NCI-H748 (cell line): ENCODE data around the gene AIG1.
"Not testable (repeated sequence)": the region's sequence is repeated elsewhere in the genome, so short reads cannot be mapped to it uniquely, and the experiment has no call there.

Experiments used
- DNase-seq: peaks from one replicate; lab custom pipeline; 2025; ENCODE audit not compliant: unreplicated experiment; lab: John Stamatoyannopoulos, UW

The AIG1 gene

DNA sequence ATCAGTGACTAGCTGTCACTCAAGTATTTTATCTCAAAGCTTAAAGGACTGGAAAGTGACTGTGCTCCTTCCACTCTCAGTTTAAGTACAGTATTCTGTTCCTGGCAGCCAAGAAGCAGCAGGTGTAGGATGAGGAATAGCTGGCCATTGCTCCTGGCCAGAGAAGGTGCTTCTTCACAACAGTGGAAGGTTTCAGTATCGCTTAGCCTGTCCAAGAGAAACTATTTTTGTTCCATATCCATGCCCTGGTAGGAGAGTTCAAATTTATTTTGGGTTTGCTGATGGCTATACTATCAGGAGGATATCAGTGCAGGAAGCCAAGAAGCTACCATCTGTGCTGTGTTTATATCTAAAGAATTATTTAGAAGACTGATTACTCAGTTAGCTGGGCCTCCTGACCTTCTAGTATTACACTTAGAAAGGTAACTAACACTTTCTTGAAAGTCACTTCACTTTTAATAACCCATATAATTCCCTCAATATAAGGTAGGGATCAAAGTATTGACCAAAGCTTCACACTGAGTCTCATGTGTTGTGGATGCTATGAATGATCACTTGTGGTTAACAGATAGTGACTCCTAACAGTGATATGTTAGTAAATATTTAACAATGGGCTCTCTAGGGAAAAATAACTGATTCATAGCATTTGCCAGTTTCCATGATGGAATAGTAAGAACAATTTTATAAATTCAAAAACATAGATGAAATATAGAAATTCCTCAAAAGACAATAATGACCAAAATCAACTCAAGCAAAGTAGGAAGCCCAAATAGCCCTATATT is 99.9 kb downstream of the AIG1 start:
- DNase-seq, result no peak

DNA sequence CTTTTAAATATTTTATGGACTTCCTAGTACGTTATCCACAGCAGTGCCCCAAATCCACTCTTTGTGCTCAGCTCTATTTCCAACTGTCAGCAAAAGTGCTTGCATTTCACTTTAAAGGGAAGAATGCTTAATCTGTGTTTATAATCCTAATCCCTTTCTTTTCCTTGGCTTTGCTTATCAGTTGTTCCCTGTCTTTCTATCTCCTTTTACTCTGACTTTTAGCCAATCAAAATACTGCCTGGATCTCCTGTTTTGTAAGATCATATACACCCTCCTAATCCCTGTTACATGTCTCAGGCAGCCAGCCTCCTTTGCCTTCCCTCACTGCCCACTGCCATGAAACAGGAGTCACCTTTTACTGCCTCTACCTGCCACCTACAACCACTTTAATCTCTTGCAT is 102.9 kb downstream of the AIG1 start:
- no peak for DNase-seq

DNA sequence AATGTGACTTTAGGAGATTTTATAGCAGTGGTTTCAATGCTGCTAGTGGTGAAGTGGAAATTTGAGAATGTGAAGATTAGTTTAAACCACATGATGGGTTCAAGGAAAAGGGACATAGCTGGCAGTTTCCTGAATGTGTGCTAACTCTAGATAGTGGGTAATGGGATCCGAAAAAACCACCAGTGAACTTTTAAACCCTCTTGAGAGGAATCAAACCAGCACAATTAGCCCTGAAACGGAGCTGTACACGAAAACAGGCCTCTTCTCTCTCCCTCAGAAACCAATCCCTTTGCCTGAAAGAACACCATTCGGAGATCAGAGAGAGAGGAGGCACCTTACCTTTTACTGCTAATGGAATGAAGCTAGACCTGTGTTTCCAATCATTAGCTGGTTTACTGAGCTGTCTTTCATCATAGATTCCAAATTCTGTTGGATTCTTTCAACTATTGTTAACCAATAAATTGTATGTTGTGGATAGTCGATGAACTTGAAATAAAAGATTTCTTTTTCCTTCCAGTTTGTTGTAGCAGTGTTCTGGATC is 103.9 kb downstream of the AIG1 start:
- DNase-seq, result no peak

DNA sequence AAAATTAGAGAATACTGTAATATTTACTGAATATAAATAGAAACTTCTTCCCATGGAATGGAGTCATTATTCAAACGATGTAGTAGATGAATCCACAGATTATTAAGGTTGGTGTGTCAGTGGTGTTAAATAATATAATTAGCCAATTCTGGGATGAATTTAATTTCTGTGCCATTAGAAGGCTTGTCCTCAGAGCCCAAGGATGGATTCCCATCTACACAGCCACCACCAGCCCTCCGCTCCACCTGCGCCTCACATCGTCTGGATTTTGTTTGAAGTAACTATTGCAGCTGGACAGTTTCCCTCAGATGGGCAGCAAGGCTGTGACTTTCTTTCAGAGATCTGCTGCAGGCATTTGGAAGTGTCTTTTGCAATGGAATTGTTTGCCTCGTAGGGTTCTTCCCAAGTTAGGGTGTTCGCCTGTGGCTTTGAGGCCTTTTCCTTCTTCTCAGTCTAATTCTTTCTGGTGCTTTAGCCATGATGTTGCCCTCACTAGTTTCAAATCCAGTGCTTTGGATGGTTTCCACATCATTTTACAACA is 104.7 kb downstream of the AIG1 start:
- no peak for DNase-seq

DNA sequence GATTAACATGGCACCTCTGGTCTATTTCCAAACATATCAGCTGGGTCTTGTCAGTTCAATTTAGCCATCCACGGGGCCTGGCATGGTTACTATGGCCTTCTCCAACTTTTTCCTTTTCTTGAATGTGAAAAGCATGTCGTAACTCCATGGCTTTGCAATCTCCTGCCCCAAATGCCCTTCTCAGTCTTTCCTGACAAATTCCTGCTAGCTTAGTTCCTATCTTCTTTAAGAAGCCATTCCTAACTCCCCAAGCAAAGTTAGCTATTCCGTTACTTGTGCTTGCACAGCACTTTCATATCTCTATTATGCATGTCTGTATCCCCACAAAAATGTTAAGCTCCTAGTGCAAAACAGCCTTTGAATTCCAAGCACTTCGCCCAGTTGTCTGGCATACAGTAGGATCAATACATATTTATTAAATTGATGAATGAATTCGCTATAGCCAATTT is 105.6 kb downstream of the AIG1 start:
- no peak for DNase-seq

DNA sequence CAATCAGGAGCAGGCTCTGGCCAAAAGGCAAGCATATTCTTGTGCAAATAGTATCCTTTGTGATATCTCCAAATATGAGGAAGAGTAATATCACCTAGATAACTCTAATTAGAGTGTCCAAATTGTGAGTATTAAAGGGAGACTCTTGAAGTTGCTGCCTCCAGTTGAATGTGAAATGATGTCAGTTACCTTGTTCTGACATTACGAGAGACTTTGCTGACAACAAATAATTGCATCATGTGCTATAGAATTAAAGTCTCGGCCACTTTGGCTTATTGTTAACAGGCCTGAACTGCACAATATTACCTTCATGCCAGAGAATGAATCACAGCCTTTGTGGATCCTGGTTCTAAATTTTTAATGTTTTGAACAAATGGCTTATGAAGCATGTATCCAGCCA is 106.5 kb downstream of the AIG1 start:
- no peak for DNase-seq

DNA sequence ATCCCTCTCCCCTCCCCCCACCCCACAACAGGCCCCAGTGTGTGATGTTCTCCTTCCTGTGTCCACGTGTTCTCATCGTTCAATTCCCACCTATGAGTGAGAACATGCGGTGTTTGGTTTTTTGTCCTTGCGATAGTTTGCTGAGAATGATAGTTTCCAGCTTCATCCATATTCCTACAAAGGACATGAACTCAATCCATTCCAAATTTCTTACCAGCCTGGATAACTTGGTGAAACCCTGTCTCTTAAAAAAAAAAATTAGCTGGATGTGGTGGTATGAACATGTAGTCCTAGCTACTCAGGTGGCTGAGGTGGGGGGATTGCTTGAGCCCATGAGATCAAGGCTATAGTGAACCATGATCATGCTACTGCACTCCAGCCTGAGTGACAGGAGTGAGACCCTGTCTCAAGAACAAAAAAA is 107.7 kb downstream of the AIG1 start:
- DNase-seq, result not testable (repeated sequence)

DNA sequence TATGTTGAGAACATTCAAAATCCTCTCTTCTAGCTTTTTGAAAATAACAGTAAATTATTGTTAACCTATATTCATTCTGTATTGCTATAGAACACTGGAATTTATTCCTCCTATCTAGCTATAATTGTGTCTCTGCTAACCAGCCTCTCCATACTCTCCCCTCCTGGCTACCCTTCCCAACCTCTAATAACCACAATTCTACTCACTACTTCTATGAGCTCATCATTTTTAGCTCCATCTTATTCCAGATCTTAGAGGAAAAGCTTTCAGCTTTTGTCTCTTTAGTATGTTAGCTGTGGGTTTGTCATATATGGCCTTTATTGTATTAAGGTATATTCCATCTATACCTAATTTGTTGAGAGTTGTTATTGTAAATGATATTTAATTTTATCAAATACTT is 108.8 kb downstream of the AIG1 start:
- DNase-seq, result no peak

DNA sequence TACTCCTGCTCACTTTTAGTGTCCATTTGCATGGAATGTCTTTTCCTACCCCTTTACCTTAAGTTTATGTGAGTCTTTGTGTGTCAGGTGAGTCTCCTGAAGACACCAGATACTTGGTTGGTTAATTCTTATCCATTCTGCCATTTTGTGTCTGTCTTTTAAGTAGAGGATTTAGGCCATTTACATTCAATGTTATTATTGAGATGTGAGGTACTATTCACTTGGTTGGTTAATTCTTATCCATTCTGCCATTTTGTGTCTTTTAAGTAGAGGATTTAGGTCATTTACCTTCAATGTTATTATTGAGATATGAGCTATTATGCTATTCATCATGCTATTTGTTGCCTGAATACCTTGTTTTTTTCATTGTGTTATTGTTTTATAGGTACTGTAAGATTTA is 113.8 kb downstream of the AIG1 start:
- no peak for DNase-seq

DNA sequence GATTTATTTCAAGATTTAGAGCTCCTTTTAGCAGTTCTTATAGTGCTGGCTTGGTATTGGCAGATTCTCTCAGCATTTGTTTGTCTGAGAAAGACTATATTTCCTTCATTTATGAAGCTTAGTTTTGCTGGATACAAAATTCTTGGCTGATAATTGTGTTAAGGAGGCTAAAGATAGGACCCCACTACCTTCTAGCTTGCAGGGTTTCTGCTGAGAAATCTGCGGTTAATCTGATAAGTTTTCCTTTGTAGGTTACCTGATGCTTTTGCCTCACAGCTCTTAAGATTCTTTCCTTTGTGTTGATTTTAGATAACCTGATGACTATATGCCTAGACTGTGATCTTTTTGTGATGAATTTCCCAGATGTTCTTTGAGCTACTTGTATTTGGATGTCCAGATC is 114.3 kb downstream of the AIG1 start:
- DNase-seq, result no peak

DNA sequence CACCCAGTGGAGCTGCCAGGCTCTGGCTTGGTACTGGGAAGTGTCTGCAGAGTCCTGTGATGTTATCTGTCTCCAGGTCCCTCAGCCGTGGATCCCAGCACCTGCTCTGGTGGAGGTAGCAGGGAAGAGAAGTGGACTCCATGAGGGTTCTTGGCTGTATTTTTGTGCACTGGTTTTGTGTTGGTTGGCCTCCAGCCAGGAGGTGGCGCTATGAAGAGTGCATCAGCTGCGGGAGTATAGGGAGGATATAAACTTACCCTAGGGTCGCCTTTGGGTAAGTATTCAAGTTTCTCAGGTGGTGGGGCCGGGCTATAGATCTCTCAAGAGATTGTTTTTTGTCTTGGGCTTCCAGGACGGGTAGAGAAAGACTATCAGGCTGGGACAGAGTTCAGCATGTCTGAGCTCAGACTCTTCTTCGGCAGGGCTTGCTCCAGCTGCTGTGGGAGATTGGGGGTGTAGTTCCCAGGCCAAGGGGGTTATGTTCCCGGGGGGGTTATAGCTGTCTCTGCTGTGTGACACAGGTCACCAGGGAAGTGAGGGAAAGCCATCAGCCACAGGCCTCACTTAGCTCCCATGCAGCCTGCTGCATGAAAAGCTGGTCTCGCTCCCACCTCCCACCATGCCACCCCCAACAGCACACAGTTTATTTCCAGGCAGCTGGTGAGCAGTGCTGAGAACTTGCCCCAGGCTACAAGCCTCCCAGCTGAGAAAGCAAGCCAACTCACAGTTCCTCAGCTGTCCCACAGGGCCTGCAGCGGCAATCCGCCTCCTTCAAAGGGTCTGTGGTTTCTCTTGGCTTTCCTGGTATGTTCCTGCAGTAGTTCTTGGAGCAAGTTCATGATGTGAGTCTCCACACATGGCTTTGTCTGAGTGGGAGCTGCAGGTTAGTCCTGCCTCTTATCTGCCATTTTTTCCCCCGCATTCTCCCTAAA is 115.7 kb downstream of the AIG1 start:
- DNase-seq, result no peak

DNA sequence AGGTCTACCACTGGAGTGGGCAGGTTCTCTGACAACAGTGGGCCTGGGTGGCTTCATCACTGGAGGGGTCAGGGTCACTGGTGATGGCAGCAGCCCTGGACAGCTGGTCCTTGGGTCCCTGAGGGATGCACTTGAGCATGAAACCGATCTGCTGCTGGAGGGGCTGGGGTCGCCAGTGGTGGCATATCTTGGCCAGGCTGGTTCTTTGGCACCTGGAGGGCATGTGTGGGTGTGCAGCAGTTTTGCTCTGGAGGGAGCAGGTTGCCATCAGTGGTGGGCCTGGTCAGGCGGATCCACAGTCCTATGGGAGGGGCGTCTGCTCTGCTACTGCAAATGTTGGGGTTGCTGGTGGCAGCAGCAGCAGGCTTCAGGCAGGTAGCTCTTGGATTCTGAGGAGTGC is 117.0 kb downstream of the AIG1 start:
- no peak for DNase-seq

DNA sequence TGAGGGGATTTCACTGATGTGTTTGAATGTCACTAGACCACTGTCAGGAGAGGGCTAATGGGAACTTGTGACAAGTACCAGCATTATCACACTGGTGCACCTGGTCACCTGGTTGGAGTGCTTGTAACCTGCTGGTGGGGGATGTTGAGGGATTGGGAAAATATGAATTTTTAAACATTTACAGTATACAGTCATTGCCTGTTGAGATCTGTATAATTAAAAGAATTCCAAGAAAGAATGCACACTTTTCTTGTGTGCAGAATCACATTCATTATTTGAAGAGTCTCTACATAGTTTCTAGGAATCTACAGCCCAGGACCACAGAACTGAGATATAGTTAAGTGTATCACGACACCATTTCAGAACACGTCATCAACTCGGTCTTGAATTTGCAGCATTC is 118.4 kb downstream of the AIG1 start:
- DNase-seq, result no peak

DNA sequence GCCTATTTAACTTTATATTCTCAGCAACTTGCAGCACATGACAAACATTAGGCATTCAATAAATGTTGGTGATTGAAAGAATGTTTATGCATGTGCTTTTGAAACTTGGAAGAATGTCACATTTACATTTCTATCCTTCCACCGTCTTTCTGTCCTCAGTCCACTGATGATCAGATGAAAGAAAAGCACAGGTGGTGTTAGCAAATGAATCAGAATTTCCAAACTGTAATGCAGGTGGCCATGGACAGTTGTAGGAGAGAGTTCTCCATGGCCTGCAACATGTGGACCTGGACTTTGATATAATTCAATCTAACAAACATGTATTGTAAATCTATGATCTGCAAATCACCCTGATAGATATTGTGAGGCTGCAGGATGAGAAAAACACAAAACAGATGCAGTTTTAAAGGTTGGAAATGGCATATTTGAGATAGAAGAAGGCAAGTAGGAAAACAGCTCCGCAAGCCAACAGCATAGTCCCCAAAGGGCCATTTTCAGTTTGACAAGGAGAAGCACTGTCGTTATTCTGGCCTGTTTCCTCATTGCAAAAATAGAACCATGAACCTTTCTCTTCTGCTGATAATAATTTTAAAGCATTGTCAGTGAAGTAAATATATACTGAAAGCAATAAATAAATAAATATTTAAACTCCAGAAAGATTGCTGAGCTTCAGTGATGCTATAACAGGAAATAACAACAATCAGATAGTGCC is 119.4 kb downstream of the AIG1 start:
- DNase-seq, result no peak

DNA sequence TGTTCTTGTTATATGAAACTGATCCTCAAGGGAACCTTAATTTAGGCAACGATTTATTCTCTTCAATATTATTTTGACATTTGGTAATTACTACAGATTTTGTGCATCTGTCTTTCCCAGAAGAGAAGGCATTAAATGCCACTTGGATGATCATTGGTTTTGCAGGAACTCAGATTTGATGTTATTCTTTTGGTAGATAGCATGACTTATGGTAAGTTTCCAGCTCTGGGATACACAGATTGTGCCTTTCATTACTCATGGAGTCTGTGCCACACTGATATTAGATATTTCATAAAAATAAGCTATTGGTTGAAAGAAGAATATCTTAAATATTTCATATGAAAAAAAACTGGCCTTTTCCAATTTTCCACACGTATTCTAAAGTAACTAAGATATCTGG is 120.1 kb downstream of the AIG1 start:
- DNase-seq, result no peak

DNA sequence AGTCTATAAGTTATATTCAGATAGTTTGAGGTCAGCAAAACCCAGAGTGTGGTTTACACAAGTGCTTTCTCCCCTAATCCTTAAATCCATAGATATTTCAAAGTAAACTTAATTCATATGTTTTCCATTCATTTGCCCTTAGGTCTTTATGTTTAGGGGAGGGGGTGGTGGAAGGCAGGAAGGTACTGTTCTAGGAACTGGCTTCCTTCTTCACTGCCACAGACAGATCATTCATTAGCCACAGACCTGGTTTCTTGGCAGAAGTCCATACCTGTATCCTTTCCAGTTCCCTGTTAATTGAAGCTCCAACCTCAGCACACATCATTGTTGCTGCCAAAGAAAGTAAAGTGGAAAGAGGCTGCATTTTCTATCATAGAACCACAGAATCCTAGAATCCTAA is 123.0 kb downstream of the AIG1 start:
- no peak for DNase-seq

DNA sequence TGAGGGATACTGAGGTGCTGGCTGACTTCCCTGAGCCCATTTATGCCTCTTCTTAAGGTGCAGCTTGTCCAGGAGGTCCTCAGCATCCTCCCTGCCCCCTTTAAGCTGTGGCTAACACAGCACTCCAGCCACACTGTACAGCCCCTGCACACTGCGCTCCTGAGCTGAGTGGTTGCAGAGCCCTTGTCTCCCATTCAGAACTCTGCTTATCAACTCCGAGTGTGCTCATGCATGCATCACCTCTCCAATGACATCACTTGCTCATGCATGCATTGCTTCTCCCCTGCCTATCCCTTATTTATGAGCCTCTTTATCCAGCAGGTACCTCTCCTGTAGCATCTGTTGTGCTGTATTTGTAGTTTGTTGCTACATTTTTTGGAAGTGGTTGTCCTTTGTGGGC is 124.6 kb downstream of the AIG1 start:
- no peak for DNase-seq

DNA sequence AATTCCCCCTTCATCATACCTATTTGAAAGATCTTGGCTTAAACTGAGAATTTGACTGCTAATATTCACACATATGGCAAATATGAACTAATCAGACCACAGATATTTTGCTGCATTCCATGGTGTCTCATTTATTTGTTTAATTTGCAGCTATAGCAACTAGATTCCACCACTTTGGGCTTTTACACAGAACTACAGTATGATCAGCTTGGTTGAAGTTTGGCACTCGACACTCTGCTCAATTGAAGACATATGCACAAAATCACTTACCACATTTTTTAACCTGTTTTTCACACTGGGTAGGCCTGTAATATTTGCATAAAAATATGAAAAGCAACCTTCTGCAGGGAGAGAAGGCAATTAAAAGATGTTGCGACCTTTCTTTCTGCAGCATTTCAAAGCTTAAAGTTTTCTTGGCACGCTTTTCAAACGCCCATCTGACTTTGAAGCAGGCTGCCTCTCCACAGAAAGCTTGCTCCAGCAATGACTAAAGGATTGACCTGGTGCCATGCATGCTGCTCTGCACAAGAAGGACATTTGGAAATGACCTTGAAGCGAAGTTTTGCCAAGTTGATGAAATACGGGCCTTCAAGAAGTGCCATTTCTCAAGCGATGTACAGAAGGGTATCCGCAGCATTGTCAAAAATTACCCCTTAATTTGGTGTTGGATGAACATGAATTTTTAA is 126.7 kb downstream of the AIG1 start:
- no peak for DNase-seq

DNA sequence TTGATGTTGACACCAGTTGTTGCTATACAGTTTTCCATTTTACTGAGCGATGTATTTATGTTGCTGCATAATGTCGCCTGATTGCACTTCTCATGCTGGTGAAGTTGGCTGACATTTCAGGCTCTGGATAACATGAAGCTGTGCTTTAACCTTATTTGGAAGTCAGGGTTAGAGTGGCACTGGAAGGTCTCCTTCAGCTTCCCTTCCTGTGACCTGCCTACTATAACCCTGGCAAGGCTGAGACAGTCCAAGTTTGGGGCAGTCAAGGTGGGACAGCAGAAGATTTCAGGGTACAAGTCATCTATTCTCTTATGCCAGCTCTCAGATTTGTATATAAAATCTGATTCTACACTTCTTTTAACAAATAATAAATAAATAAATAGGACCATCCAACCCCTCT is 127.6 kb downstream of the AIG1 start:
- DNase-seq, result no peak

DNA sequence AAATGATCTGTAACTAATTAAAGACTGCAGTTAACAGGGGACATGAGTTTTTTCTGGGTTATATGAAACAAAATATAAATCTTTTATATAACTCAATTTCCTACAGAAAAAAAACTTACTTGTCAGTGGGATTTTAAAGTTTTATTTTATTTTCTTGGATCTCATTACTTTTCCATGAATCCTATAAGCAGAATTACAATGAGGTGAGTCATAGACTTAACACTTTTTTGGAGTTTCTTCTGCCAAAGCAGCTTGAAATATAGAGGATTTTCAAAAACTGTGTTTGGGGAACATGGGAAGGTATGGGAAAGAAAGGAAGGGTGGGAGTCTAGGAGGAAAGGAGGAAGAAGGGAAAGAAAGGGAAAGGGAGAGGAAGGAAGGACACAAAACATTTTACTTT is 130.7 kb downstream of the AIG1 start:
- no peak for DNase-seq
